ENCODE results near the gene CD320. TPM values are rescaled to one million over a fixed set of nuclear protein-coding genes. Genes with fewer than 3 reads are reported as not detected.

CD320 gene
- total and polyA plus RNA-seq, 10 of the 15 experiments (the other 5 are each of a cell fraction or from before 2014, with no cell fraction given), result 1.1 to 134 (median 46.5) TPM

- ChIA-PET POLR2A (interaction anchor here (0.7 kb wide), 2 partner anchors 70 to 95 kb away, joined by 3 to 4 read pairs; no protein-coding TSS in a partner anchor), SMC1A (ENCODE audit: uncharacterized antibody, unreplicated experiment) (interaction anchor here (0.6 to 2.7 kb wide), 11 partner anchors 11 to 99 kb away, joined by 3 to 17 read pairs (median 7); no protein-coding TSS in a partner anchor), CTCF (interaction anchor here (0.7 to 3.8 kb wide), 11 partner anchors 13 to 160 kb away, joined by 3 to 42 read pairs (median 4); partner anchors contain the start of gene CERS4), RAD21 (ENCODE audit: unreplicated experiment) (interaction anchor here (0.6 to 1.3 kb wide), 4 partner anchors 14 to 98 kb away, joined by 3 to 15 read pairs (median 4); no protein-coding TSS in a partner anchor)
- Histone ChIP-seq H4K20me1 (ENCODE audit: control insufficient read depth, insufficient read depth) (no peaks in the 10 kb centered on the region), H3K27ac (ENCODE audit: control insufficient read depth, insufficient read depth) (no peak overlapping the region), H3K79me2 (ENCODE audit: control insufficient read depth, insufficient read depth, low read length) (no peaks in the 10 kb centered on the region), H3K9ac (ENCODE audit: control insufficient read depth, insufficient read depth, low read length) (no peak overlapping the region), H3K27me3 (replicated peaks in 1 of 2; ENCODE audit: control insufficient read depth in 2 of 2, insufficient read depth in 2 of 2, low read length in 1 of 2) (no peaks in the 10 kb centered on the region), H3K36me3 (ENCODE audit: control insufficient read depth in 2 of 2, insufficient read depth in 2 of 2, low read length in 1 of 2) (peaks cover 6 to 21% of the 10 kb centered on the region in 2 experiments; a peak in 3 of 4 replicates), H3K4me3 (no peak overlapping the region), H2AFZ (ENCODE audit: control insufficient read depth, low read depth, low read length) (no peak overlapping the region), H3K4me2 (ENCODE audit: control insufficient read depth, insufficient read depth) (no peak overlapping the region), H3K4me1 (ENCODE audit: control insufficient read depth, insufficient read depth, low read length) (no peaks in the 10 kb centered on the region), H3K9me3 (replicated peaks; ENCODE audit: control insufficient read depth, insufficient read depth, low read length) (no peaks in the 10 kb centered on the region)
- 25% methylated on average over 13 of the region's 13 CpGs for WGBS (ENCODE audit: insufficient coverage, insufficient replicate concordance, low lambda C conversion rate, missing lambda C conversion rate)
- TF ChIP-seq ETV6 (conservative IDR thresholded peaks at IDR 0.05 in 1 of 2, IDR thresholded peaks at IDR 0.05 in 1 of 2; ENCODE audit: borderline replicate concordance in 1 of 2, low read depth in 1 of 2), result 0 out of 4 replicates have a peak, but pooled peaks of 1 of the 2 experiments have one; percentile 9
- TF ChIP-seq PML (IDR thresholded peaks at IDR 0.05; ENCODE audit: low read length), result no peak
- TF ChIP-seq SMARCA5 (IDR thresholded peaks at IDR 0.05), result peak; percentile 74; the same call in 1 of the 2 replicates
- TF ChIP-seq RELA (IDR thresholded peaks at IDR 0.05; ENCODE audit: borderline replicate concordance, partially characterized antibody), result peak; percentile 18
- TF ChIP-seq RAD21 (IDR thresholded peaks at IDR 0.05; ENCODE audit: insufficient read depth, low read depth, low read length), result peak; percentile 99
- TF ChIP-seq ZNF207 (IDR thresholded peaks at IDR 0.05; ENCODE audit: borderline replicate concordance), result no peak
- peak; percentile 68; the same call in 1 of the 3 replicates for TF ChIP-seq POU2F2 (IDR thresholded peaks at IDR 0.05; ENCODE audit: borderline replicate concordance, low read depth, low read length)
- TF ChIP-seq SMAD1 (IDR thresholded peaks at IDR 0.05; ENCODE audit: low read depth, partially characterized antibody), result no peak
- peak; percentile 86 to 98 (median 87); a peak in 5 of 6 replicates for TF ChIP-seq CTCF (IDR thresholded peaks at IDR 0.05 in 2 of 3, conservative IDR thresholded peaks at IDR 0.05 in 1 of 3; ENCODE audit: control insufficient read depth in 2 of 3, extremely low read depth in 1 of 3, insufficient read depth in 1 of 3, low read depth in 3 of 3, low read length in 3 of 3)
- TF ChIP-seq HDGF (IDR thresholded peaks at IDR 0.05), result no peak
- no peak for TF ChIP-seq TCF3 (IDR thresholded peaks at IDR 0.05; ENCODE audit: borderline replicate concordance, insufficient read depth, low read depth, low read length)
- TF ChIP-seq RB1 (IDR thresholded peaks at IDR 0.05; ENCODE audit: borderline replicate concordance), result peak; percentile 58; the same call in 1 of the 2 replicates
- TF ChIP-seq TARDBP (IDR thresholded peaks at IDR 0.05; ENCODE audit: borderline replicate concordance), result 0 out of 2 replicates have a peak, but pooled peaks have one; percentile 24
- peak; percentile 99 for TF ChIP-seq SMC3 (IDR thresholded peaks at IDR 0.05; ENCODE audit: borderline replicate concordance, low read length)
- 0 out of 2 replicates have a peak, but pooled peaks have one; percentile 7 for TF ChIP-seq RUNX3 (IDR thresholded peaks at IDR 0.05; ENCODE audit: low read length)
- peak; percentile 82 for TF ChIP-seq YY1 (IDR thresholded peaks at IDR 0.05; ENCODE audit: low read depth, low read length)
- TF ChIP-seq PKNOX1 (IDR thresholded peaks at IDR 0.05), result no peak
- no peak for TF ChIP-seq E2F4 (IDR thresholded peaks at IDR 0.05; ENCODE audit: low read depth, low read length)
- TF ChIP-seq ZNF622 (IDR thresholded peaks at IDR 0.05), result no peak
- no peak for TF ChIP-seq FOXM1 (IDR thresholded peaks at IDR 0.05; ENCODE audit: low read depth, low read length)
- FAIRE-seq (peak; percentile 98), DNase-seq (ENCODE audit: low read depth, low spot score) (peak; percentile 48), ATAC-seq (peak; percentile 98)
- in situ Hi-C loops (cut with MboI) (loop anchor here (5.0 to 10.0 kb wide), 3 partner anchors 96 to 308 kb away; partner anchors contain the start of gene TIMM44), intact Hi-C loops (cut with micrococcal nuclease; ENCODE audit: unreplicated experiment) (loop anchor here (1.0 to 5.0 kb wide), 3 partner anchors 95 to 308 kb away; no protein-coding TSS in a partner anchor)
- no TSS peak for BruUV-seq (replicated peaks)
Measured at GRCh38 chr19:8252922-8253589, 55.1 kb downstream of the CD320 start.
